ENCODE results near the gene RAMP3.

RAMP3 gene

GRCh38 chr7:45145881-45146280 lies 11.7 kb upstream of the RAMP3 start:
- Histone ChIP-seq H3K36me3 (ENCODE audit: control insufficient read depth, insufficient read depth, low read length) (no peaks in the 10 kb centered on the region), H3K4me2 (ENCODE audit: low read length) (no peak overlapping the region), H3K79me1 (ENCODE audit: low read length) (no peaks in the 10 kb centered on the region), H2BK15ac (replicated peaks; ENCODE audit: low read depth) (no peak overlapping the region), H3K23ac (ENCODE audit: low read length) (no peak overlapping the region), H4K5ac (ENCODE audit: low read length) (no peak overlapping the region), H3K9ac (ENCODE audit: low read length) (no peak overlapping the region), H3K4ac (ENCODE audit: low read depth, low read length) (no peak overlapping the region), H3K27me3 (ENCODE audit: insufficient read depth, low read length, poor library complexity) (no peaks in the 10 kb centered on the region), H3K18ac (ENCODE audit: low read length) (no peak overlapping the region), H2BK120ac (ENCODE audit: low read depth, low read length) (no peak overlapping the region), H2AK5ac (ENCODE audit: low read length) (no peak overlapping the region), H4K8ac (ENCODE audit: low read depth, low read length) (no peak overlapping the region), H2BK5ac (ENCODE audit: low read length) (no peak overlapping the region), H3K79me2 (ENCODE audit: control insufficient read depth, insufficient read depth, low read length) (no peaks in the 10 kb centered on the region), H3K56ac (ENCODE audit: low read length) (no peak overlapping the region), H3K4me3 (ENCODE audit: low read length) (no peak overlapping the region), H3K4me1 (ENCODE audit: control insufficient read depth, low read depth, low read length) (no peaks in the 10 kb centered on the region), H3K27ac (ENCODE audit: low read depth, low read length) (no peak overlapping the region)
- no peak for DNase-seq
- WGBS (ENCODE audit: extremely low coverage, insufficient coverage, low lambda C conversion rate), result no CpG with 5 or more reads among the region's 7 CpGs

DNA sequence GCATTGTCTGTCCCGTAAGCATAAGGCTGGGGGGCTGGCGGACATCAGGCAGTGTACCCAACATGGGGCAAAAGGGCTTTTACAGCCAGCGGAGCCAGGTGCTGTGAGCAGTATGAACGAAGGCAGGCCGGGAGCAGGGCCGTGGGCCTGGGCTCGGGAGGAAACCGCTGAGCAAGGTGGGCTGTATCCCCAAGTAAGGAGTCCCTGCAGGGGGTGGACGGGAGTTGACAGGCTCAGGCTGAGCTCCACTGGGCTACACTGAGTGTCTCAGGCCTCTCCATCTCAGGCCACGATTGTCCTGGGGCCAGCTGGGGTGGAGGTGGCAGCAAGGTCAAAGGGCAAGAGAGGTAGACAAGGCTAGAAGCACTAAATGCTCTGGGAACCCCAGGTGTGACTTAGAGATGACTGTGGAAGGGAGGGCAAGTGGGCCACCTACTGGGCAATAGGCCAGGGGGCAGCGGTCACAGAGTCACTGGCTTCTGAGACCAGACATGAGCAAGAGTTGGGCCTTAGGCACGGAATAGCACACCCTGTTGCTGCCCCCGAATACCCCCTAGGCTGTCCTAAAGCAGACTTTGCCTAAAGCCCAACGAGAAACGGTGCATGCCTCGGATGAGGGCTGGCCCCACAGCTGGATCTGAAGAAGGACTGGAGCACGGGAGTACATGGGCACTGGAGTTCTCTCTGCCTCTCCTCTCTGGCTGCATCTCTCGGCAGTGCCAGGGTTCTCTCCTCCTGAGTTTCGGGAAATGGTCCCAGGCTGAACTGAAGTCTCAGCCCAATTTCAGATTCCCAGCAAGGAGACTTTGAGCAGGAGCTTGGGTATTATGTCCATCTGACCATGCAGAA lies 10.8 kb upstream of the RAMP3 start:
- no peaks in the 10 kb centered on the region for H3K4me1 ChIP-seq (ENCODE audit: control insufficient read depth, low read depth, low read length)
- no CpG with 5 or more reads among the region's 19 CpGs for WGBS (ENCODE audit: extremely low coverage, insufficient coverage, low lambda C conversion rate)
- H3K4ac ChIP-seq (ENCODE audit: low read depth, low read length), result no peak overlapping the region
- no peak overlapping the region for H2AK5ac ChIP-seq (ENCODE audit: low read length)
- H4K8ac ChIP-seq (ENCODE audit: low read depth, low read length), result no peak overlapping the region
- H3K79me2 ChIP-seq (ENCODE audit: control insufficient read depth, insufficient read depth, low read length), result no peaks in the 10 kb centered on the region
- no peak overlapping the region for H2BK15ac ChIP-seq (replicated peaks; ENCODE audit: low read depth)
- H3K18ac ChIP-seq (ENCODE audit: low read length), result no peak overlapping the region
- no peak overlapping the region for H3K4me3 ChIP-seq (ENCODE audit: low read length)
- no peak overlapping the region for H4K5ac ChIP-seq (ENCODE audit: low read length)
- no peaks in the 10 kb centered on the region for H3K36me3 ChIP-seq (ENCODE audit: control insufficient read depth, insufficient read depth, low read length)
- no peaks in the 10 kb centered on the region for H3K27me3 ChIP-seq (ENCODE audit: insufficient read depth, low read length, poor library complexity)
- no peak overlapping the region for H3K27ac ChIP-seq (ENCODE audit: low read depth, low read length)
- H3K23ac ChIP-seq (ENCODE audit: low read length), result no peak overlapping the region
- H3K4me2 ChIP-seq (ENCODE audit: low read length), result no peak overlapping the region
- no peak overlapping the region for H2BK120ac ChIP-seq (ENCODE audit: low read depth, low read length)
- H3K9ac ChIP-seq (ENCODE audit: low read length), result no peak overlapping the region
- no peak overlapping the region for H2BK5ac ChIP-seq (ENCODE audit: low read length)
- no peaks in the 10 kb centered on the region for H3K79me1 ChIP-seq (ENCODE audit: low read length)
- H3K56ac ChIP-seq (ENCODE audit: low read length), result no peak overlapping the region
- DNase-seq, result no peak

GRCh38 chr7:45147858-45148652 lies 9.5 kb upstream of the RAMP3 start:
- DNase-seq, result no peak
- no peak overlapping the region for H3K27ac ChIP-seq (ENCODE audit: low read depth, low read length)
- H3K56ac ChIP-seq (ENCODE audit: low read length), result no peak overlapping the region
- no peak overlapping the region for H2BK5ac ChIP-seq (ENCODE audit: low read length)
- no peaks in the 10 kb centered on the region for H3K4me1 ChIP-seq (ENCODE audit: control insufficient read depth, low read depth, low read length)
- H2BK120ac ChIP-seq (ENCODE audit: low read depth, low read length), result no peak overlapping the region
- H4K5ac ChIP-seq (ENCODE audit: low read length), result no peak overlapping the region
- H3K23ac ChIP-seq (ENCODE audit: low read length), result no peak overlapping the region
- H3K27me3 ChIP-seq (ENCODE audit: insufficient read depth, low read length, poor library complexity), result no peaks in the 10 kb centered on the region
- H4K8ac ChIP-seq (ENCODE audit: low read depth, low read length), result no peak overlapping the region
- H2BK15ac ChIP-seq (replicated peaks; ENCODE audit: low read depth), result no peak overlapping the region
- H3K36me3 ChIP-seq (ENCODE audit: control insufficient read depth, insufficient read depth, low read length), result no peaks in the 10 kb centered on the region
- no peak overlapping the region for H3K4me3 ChIP-seq (ENCODE audit: low read length)
- no peaks in the 10 kb centered on the region for H3K79me2 ChIP-seq (ENCODE audit: control insufficient read depth, insufficient read depth, low read length)
- H3K79me1 ChIP-seq (ENCODE audit: low read length), result no peaks in the 10 kb centered on the region
- no peak overlapping the region for H3K4me2 ChIP-seq (ENCODE audit: low read length)
- H3K9ac ChIP-seq (ENCODE audit: low read length), result no peak overlapping the region
- H3K18ac ChIP-seq (ENCODE audit: low read length), result no peak overlapping the region
- no peak overlapping the region for H2AK5ac ChIP-seq (ENCODE audit: low read length)
- no peak overlapping the region for H3K4ac ChIP-seq (ENCODE audit: low read depth, low read length)
- WGBS (ENCODE audit: extremely low coverage, insufficient coverage, low lambda C conversion rate), result no CpG with 5 or more reads among the region's 32 CpGs

GRCh38 chr7:45148653-45148973 lies 9.0 kb upstream of the RAMP3 start:
- Histone ChIP-seq H4K8ac (ENCODE audit: low read depth, low read length) (no peak overlapping the region), H3K27me3 (ENCODE audit: insufficient read depth, low read length, poor library complexity) (no peaks in the 10 kb centered on the region), H3K4me2 (ENCODE audit: low read length) (no peak overlapping the region), H3K79me2 (ENCODE audit: control insufficient read depth, insufficient read depth, low read length) (no peaks in the 10 kb centered on the region), H3K18ac (ENCODE audit: low read length) (no peak overlapping the region), H3K36me3 (ENCODE audit: control insufficient read depth, insufficient read depth, low read length) (no peaks in the 10 kb centered on the region), H2AK5ac (ENCODE audit: low read length) (no peak overlapping the region), H3K56ac (ENCODE audit: low read length) (no peak overlapping the region), H3K9ac (ENCODE audit: low read length) (no peak overlapping the region), H3K79me1 (ENCODE audit: low read length) (no peaks in the 10 kb centered on the region), H4K5ac (ENCODE audit: low read length) (no peak overlapping the region), H3K23ac (ENCODE audit: low read length) (no peak overlapping the region), H2BK15ac (replicated peaks; ENCODE audit: low read depth) (no peak overlapping the region), H3K4me3 (ENCODE audit: low read length) (no peak overlapping the region), H2BK5ac (ENCODE audit: low read length) (no peak overlapping the region), H3K4me1 (ENCODE audit: control insufficient read depth, low read depth, low read length) (no peaks in the 10 kb centered on the region), H3K4ac (ENCODE audit: low read depth, low read length) (no peak overlapping the region), H3K27ac (ENCODE audit: low read depth, low read length) (no peak overlapping the region), H2BK120ac (ENCODE audit: low read depth, low read length) (no peak overlapping the region)
- no CpG with 5 or more reads among the region's 10 CpGs for WGBS (ENCODE audit: extremely low coverage, insufficient coverage, low lambda C conversion rate)
- DNase-seq, result no peak

DNA sequence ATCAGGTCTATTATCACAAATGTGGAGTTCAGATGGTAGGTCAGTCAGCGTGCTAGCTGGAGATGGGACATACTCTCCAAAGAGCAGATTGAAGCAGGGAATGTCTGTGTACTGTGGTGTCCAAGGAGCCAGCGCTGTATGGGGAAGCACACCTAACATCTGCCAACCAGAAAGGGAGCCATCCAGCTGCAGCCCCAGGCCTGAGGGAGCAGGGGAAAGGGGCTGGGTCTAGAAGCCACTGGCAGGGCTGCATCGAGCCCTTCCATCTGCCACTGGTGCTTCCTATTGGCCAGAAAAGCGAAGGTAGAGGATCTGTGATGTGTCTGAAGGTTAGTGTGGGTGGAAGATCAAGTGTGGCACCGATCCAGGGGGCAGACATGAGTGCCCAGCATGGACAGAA lies 8.0 kb upstream of the RAMP3 start:
- H3K56ac ChIP-seq (ENCODE audit: low read length), result no peak overlapping the region
- no peak overlapping the region for H3K4ac ChIP-seq (ENCODE audit: low read depth, low read length)
- no peak overlapping the region for H2BK120ac ChIP-seq (ENCODE audit: low read depth, low read length)
- no peaks in the 10 kb centered on the region for H3K79me1 ChIP-seq (ENCODE audit: low read length)
- no peak overlapping the region for H3K4me2 ChIP-seq (ENCODE audit: low read length)
- no peak overlapping the region for H3K9ac ChIP-seq (ENCODE audit: low read length)
- H4K5ac ChIP-seq (ENCODE audit: low read length), result no peak overlapping the region
- H3K36me3 ChIP-seq (ENCODE audit: control insufficient read depth, insufficient read depth, low read length), result no peaks in the 10 kb centered on the region
- no peak for DNase-seq
- H2BK15ac ChIP-seq (replicated peaks; ENCODE audit: low read depth), result no peak overlapping the region
- no CpG with 5 or more reads among the region's 5 CpGs for WGBS (ENCODE audit: extremely low coverage, insufficient coverage, low lambda C conversion rate)
- H4K8ac ChIP-seq (ENCODE audit: low read depth, low read length), result no peak overlapping the region
- H3K23ac ChIP-seq (ENCODE audit: low read length), result no peak overlapping the region
- H2AK5ac ChIP-seq (ENCODE audit: low read length), result no peak overlapping the region
- H2BK5ac ChIP-seq (ENCODE audit: low read length), result no peak overlapping the region
- no peaks in the 10 kb centered on the region for H3K79me2 ChIP-seq (ENCODE audit: control insufficient read depth, insufficient read depth, low read length)
- H3K4me1 ChIP-seq (ENCODE audit: control insufficient read depth, low read depth, low read length), result no peaks in the 10 kb centered on the region
- no peak overlapping the region for H3K4me3 ChIP-seq (ENCODE audit: low read length)
- H3K27me3 ChIP-seq (ENCODE audit: insufficient read depth, low read length, poor library complexity), result no peaks in the 10 kb centered on the region
- H3K18ac ChIP-seq (ENCODE audit: low read length), result no peak overlapping the region
- no peak overlapping the region for H3K27ac ChIP-seq (ENCODE audit: low read depth, low read length)

Measured in mesendoderm (in vitro differentiated cells).